Right ventricle myocardium inferior (tissue), 1 donor: ENCODE measurements around the gene NCAN. TPM values are rescaled to one million over a fixed set of nuclear protein-coding genes. Genes with fewer than 3 reads are reported as not detected.
"Not testable (repeated sequence)": the region's sequence is repeated elsewhere in the genome, so short reads cannot be mapped to it uniquely, and the experiment has no call there.

Source experiments
- ATAC-seq: fragments of 200-7000 bp; cut with Tn5 transposase; one replicate; pipeline ENCODE4 v1.9.1; 2020; ENCODE audit warnings: mild to moderate bottlenecking, moderate library complexity
- DNase-seq: peaks from one replicate; pipeline ENCODE4 v3.0.0; 2021; ENCODE audit errors: missing footprints
- intact Hi-C: fragments of 100-400 bp; cut with DNase I; formaldehyde crosslinking; loops from one replicate; pipeline ENCODE4 v1.11.0; 2022
- total RNA-seq: library from RNA; stranded (reverse); fragmentation: NEBNext Ultra II Directional; extraction: Animal tissue kit (Norgen Biotek cat#: 25700); gene quantifications from one replicate; pipeline ENCODE4 v1.2.1, GENCODE V29; 2021
- donor health status: DM: no; HTN: yes; CAD: no; lungs with severe emphysema.

NCAN gene
- total RNA-seq, 1 donor from 2014 or later, result not detected

- ATAC-seq, result no peak
- intact Hi-C loops, result no loop called here
- no peak for DNase-seq
These were observed 38.5 kb downstream of the NCAN start for GRCh38 chr19:19250196-19250801.

- DNase-seq, ATAC-seq, intact Hi-C loops: not testable (repeated sequence)
These were observed 41.7 kb downstream of the NCAN start for GRCh38 chr19:19253409-19253808.

GRCh38 chr19:19256072-19256969 is 44.6 kb downstream of the NCAN start:
- no peak for ATAC-seq
- intact Hi-C loops, result no loop called here
- DNase-seq, result peak; percentile 25

GRCh38 chr19:19257137-19257536 is 45.4 kb downstream of the NCAN start:
- ATAC-seq (no peak), DNase-seq (no peak)
- intact Hi-C loops, result no loop called here

- ATAC-seq (no peak), DNase-seq (peak; percentile 53)
- intact Hi-C loops, result no loop called here
These were observed 46.3 kb downstream of the NCAN start for GRCh38 chr19:19257836-19258588.

GRCh38 chr19:19258589-19259338 is 47.0 kb downstream of the NCAN start:
- DNase-seq (peak; percentile 50), ATAC-seq (no peak)
- intact Hi-C loops, result no loop called here

- intact Hi-C loops, result no loop called here
- ATAC-seq (no peak), DNase-seq (no peak)
These were observed 48.0 kb downstream of the NCAN start for GRCh38 chr19:19259741-19260140.

GRCh38 chr19:19260417-19261214 is 48.9 kb downstream of the NCAN start:
- intact Hi-C loops, result no loop called here
- DNase-seq (peak; percentile 15), ATAC-seq (no peak)

- intact Hi-C loops, result no loop called here
- DNase-seq (peak; percentile 56), ATAC-seq (no peak)
These were observed 49.8 kb downstream of the NCAN start for GRCh38 chr19:19261350-19262189.

GRCh38 chr19:19262190-19263057 is 50.7 kb downstream of the NCAN start:
- DNase-seq, result peak; percentile 37
- intact Hi-C loops, result no loop called here

GRCh38 chr19:19263886-19264487 is 52.2 kb downstream of the NCAN start:
- ATAC-seq (no peak), DNase-seq (no peak)
- intact Hi-C loops, result no loop called here

More at GRCh38 chr19:19262190-19263057, 50.7 kb downstream of the NCAN start:
- no peak for ATAC-seq

GRCh38 chr19:19267305-19267704 is 55.5 kb downstream of the NCAN start:
- intact Hi-C loops, result no loop called here
- DNase-seq, result no peak
- no peak for ATAC-seq

GRCh38 chr19:19268453-19269385 is 57.0 kb downstream of the NCAN start:
- DNase-seq (no peak), ATAC-seq (no peak)
- intact Hi-C loops, result no loop called here

- DNase-seq, result no peak
- ATAC-seq, result no peak
- intact Hi-C loops, result no loop called here
These were observed 58.4 kb downstream of the NCAN start for GRCh38 chr19:19269952-19270694.
